Upper lobe of left lung (tissue), 6 donors: ENCODE results near the gene PIP4K2B. TPM values are rescaled to one million over a fixed set of nuclear protein-coding genes. Genes with fewer than 3 reads are reported as not detected.
A peak's percentile ranks its signal among the peaks of the same experiment; 100 is the strongest.

ENCODE experiments used
- ATAC-seq, 2 donors: fragments of 200-7000 bp; cut with Tn5 transposase; one replicate each; pipeline ENCODE4 v1.9.1; 2022; ENCODE audit warnings: mild to moderate bottlenecking in 2 of 2, moderate library complexity in 2 of 2; ENCODE audit not compliant: low FRiP score in 2 of 2
- DNase-seq, 2 donors: peaks; one replicate each; pipeline ENCODE4 v3.0.0-alpha.2; 2019 to 2020
- H3K27ac ChIP-seq, 4 donors: fragments of 200-600 bp; sonication (generic); one replicate each; pipeline ENCODE4 v1.5.1; 2016 to 2019
- H3K27me3 ChIP-seq, 4 donors: fragments of 200-600 bp; sonication (generic); one replicate each; pipeline ENCODE4 v1.5.1; 2017 to 2019
- H3K36me3 ChIP-seq, 4 donors: fragments of 200-600 bp; sonication (generic); one replicate each; pipeline ENCODE4 v1.5.1; 2016 to 2019
- H3K4me1 ChIP-seq, 4 donors: fragments of 200-600 bp; sonication (generic); one replicate each; pipeline ENCODE4 v1.5.1; 2018 to 2019
- H3K4me3 ChIP-seq, 4 donors: fragments of 200-600 bp; sonication (generic); one replicate each; pipeline ENCODE4 v1.5.1; 2017 to 2019; ENCODE audit warnings: mild to moderate bottlenecking in 2 of 4, moderate library complexity in 1 of 4
- H3K9me3 ChIP-seq, 4 donors: fragments of 200-600 bp; sonication (generic); one replicate each; pipeline ENCODE4 v1.5.1; 2018 to 2019
- CTCF ChIP-seq, 6 experiments: fragments of 450-650 bp in 4 of 6; fragments of 200-600 bp in 2 of 6; sonication (generic) in 2 of 6; IDR thresholded peaks; one replicate each; pipeline ENCODE4 v1.5.1; 2016 to 2019; ENCODE audit warnings: antibody characterized with exemption in 6 of 6
- EP300 ChIP-seq, 4 donors: sonication (generic); formaldehyde crosslinking; IDR thresholded peaks; one replicate each; pipeline ENCODE4 v1.5.1; 2017; ENCODE audit warnings: antibody characterized with exemption in 4 of 4, control low read depth in 2 of 4
- POLR2A ChIP-seq, 4 donors: fragments of 450-650 bp; IDR thresholded peaks; one replicate each; pipeline ENCODE4 v1.5.1; 2016 to 2017; ENCODE audit warnings: antibody characterized with exemption in 4 of 4, mild to moderate bottlenecking in 2 of 4
- POLR2AphosphoS5 ChIP-seq, 2 donors: sonication (generic); formaldehyde crosslinking; IDR thresholded peaks; one replicate each; pipeline ENCODE4 v1.5.1; 2017; ENCODE audit warnings: antibody characterized with exemption in 2 of 2
- WGBS, 2 donors: methylation state at CpG; one replicate each; pipeline ENCODE4 v1.1.5; 2017 to 2018; 5-methylcytosine and 5-hydroxymethylcytosine counted together
- total RNA-seq, 6 donors: library from RNA; depleted of rRNA in 4 of 6; stranded (reverse); fragments of >200 nt in 4 of 6; gene quantifications; one replicate each; pipeline versions ENCODE4 v1.1.0 to v1.2.1, GENCODE V29; 2016 to 2021
- donor health status: DM: no; HTN: no; CAD: no; lungs with moderate emphysema.
- donor health status: DM: no; HTN: yes; CAD: no; lungs with severe emphysema.

PIP4K2B gene
- total RNA-seq, 6 donors from 2014 or later: 36.3 to 67.1 (median 38.8) TPM

GRCh38 chr17:38750044-38750311, 49.4 kb downstream of the PIP4K2B start:
- H3K9me3 ChIP-seq: no peaks in the 10 kb centered on the region
- peak overlapping the region; percentile 89 to 95 (median 92) for H3K27ac ChIP-seq
- H3K4me3 ChIP-seq: peak overlapping the region; percentile 46 to 86 (median 84)
- ATAC-seq: no peak
- WGBS, 2 donors: 8 to 11% methylated on average over 6 to 12 of the region's 12 CpGs
- TF ChIP-seq CTCF (IDR thresholded peaks at IDR 0.05): no peak
- TF ChIP-seq POLR2A (IDR thresholded peaks at IDR 0.05): no peak
- TF ChIP-seq POLR2AphosphoS5 (IDR thresholded peaks at IDR 0.05): no peak
- TF ChIP-seq EP300 (IDR thresholded peaks at IDR 0.05): no peak
- peaks cover 0 to 14% (median 2%) of the 10 kb centered on the region in 4 donors for H3K27me3 ChIP-seq
- peaks cover 0 to 7% (median 1%) of the 10 kb centered on the region in 4 donors for H3K36me3 ChIP-seq
- DNase-seq: no peak
- H3K4me1 ChIP-seq: peaks cover 61 to 83% (median 76%) of the 10 kb centered on the region in 4 donors

DNA sequence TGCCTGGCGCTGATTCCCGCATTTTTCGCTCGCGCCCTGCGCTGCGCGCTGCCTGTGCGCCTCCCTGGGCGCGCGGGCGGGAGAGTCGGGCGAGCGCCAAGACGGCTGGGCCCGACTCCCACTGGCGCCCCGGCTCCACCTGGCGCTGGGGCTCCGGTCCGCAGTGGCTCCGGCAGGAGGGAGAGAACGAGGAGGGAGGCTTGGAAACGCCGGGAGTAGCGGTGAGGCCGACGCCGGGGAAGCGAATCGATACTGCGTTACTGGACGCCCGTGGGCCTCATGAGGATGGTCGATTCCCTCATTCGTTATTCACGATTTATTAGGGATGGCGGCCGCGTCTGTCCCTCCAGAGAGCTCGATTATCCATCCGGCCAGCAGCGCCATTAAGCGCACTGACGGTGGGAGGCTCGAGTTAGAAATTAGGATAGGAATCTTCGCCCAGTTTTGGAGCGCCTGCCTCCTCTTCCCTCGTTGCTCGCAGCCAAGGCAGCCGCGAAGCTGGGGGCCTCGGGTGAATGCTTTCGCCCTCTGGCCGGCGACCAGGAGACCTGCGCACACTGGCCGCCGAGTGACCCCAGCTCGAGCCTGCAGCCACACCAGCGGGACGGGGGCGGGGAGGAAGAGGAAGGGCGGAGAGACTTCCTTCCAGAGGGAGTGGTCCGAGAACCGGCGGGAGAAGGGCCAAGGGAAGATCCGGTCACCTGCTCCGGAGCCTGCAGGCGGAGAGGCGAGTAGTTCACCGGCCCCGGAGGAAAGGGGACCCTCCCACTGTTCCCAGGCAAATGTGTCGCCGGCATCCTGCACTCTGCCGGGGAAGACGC, 49.9 kb downstream of the PIP4K2B start:
- H3K36me3 ChIP-seq: peaks cover 0 to 2% (median 0%) of the 10 kb centered on the region in 4 donors
- DNase-seq: peak; percentile 91 to 93
- WGBS, 2 donors: 0 to 2% methylated on average over 2 to 47 of the region's 79 CpGs
- peaks cover 58 to 82% (median 78%) of the 10 kb centered on the region in 4 donors for H3K4me1 ChIP-seq
- H3K4me3 ChIP-seq: peak overlapping the region; percentile 46 to 86 (median 84)
- no peaks in the 10 kb centered on the region for H3K9me3 ChIP-seq
- TF ChIP-seq EP300 (IDR thresholded peaks at IDR 0.05) (peak in 2 of 4 donors; percentile 73 to 83), POLR2AphosphoS5 (IDR thresholded peaks at IDR 0.05) (peak; percentile 82 to 92), POLR2A (IDR thresholded peaks at IDR 0.05) (peak in 3 of 4 donors; percentile 27 to 77 (median 57)), CTCF (IDR thresholded peaks at IDR 0.05) (peak in 3 of 6 experiments; percentile 4 to 8 (median 5))
- peak; percentile 38 to 51 for ATAC-seq
- H3K27ac ChIP-seq: peak overlapping the region; percentile 89 to 95 (median 92)
- peaks cover 0 to 14% (median 2%) of the 10 kb centered on the region in 4 donors for H3K27me3 ChIP-seq

DNA sequence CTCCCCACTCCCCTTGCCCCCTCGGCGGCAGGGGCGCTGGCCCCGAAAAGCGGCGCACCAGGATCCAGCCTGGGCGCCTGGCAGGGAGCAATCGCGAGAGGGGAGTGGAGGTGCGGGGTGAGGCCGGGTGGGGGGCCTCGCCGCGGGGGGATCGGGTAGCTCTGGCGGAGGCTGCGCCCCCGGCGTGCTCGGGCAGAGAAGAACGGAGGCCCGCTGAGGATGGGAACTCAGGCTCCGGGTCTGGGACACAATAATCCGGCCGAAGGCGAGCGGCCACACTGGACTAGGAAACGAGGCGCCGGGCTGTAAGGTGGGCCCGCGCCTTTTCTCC, 50.5 kb downstream of the PIP4K2B start:
- Histone ChIP-seq H3K27me3 (peaks cover 0 to 14% (median 2%) of the 10 kb centered on the region in 4 donors), H3K27ac (peak overlapping the region; percentile 89 to 95 (median 92)), H3K4me3 (peak overlapping the region; percentile 46 to 86 (median 84)), H3K4me1 (peaks cover 58 to 82% (median 80%) of the 10 kb centered on the region in 4 donors), H3K36me3 (no peaks in the 10 kb centered on the region), H3K9me3 (no peaks in the 10 kb centered on the region)
- ATAC-seq (no peak), DNase-seq (peak in 1 of 2 donors; percentile 89)
- WGBS, 2 donors: 0% methylated on average over 9 to 29 of the region's 32 CpGs
- TF ChIP-seq CTCF (IDR thresholded peaks at IDR 0.05) (no peak), POLR2A (IDR thresholded peaks at IDR 0.05) (no peak), POLR2AphosphoS5 (IDR thresholded peaks at IDR 0.05) (no peak), EP300 (IDR thresholded peaks at IDR 0.05) (no peak)

DNA sequence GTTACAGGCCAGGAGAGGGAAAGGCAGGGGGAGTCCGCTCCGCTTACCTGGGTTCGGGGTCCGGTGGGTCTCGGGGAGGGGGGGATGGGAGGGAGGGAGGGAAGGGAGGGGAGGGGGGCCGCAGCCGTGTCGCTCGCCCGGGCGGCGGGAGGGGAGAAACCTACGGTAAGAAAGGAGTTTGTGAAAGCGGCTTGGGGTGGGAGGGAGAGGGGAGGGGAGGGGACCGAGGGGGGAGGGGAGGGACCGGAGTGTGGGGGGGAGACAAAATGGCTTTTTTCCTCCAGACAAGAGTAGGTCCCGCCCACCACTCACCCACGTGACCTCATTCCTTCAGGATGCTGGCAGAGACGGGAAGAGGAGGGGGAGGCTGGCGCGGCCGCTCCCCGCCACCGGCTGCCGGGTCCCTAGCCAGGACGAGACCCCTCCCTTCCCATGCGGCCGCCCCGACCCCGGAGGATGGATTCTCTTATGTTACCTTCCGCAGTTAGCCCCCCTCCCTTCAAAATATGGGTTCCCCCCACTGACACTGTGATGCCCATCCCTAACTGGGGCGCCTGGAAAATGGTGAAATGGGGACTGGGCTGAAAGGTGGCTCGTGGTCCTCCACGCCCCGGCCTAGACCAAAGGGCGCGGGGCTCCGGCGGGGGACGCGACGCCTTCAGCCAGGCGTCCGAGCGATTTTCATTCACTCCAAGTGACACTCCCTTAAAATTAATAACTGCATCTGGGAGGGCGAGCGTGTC, 51.0 kb downstream of the PIP4K2B start, which contains the start of gene PCGF2:
Gene PCGF2, minus strand, starts transcription at position 188 of the 743 bp plus-strand sequence. CDS start 7,934 bp downstream, outside the sequence.
- Histone ChIP-seq H3K4me3 (peak within 1 kb of the TSS; percentile 84 to 97 (median 86)), H3K27me3 (peaks cover 0 to 14% (median 2%) of the 10 kb centered on the region in 4 donors), H3K36me3 (no peaks in the 10 kb centered on the region), H3K9me3 (no peaks in the 10 kb centered on the region), H3K27ac (peak within 1 kb of the TSS; percentile 89 to 95 (median 92)), H3K4me1 (peaks cover 58 to 82% (median 80%) of the 10 kb centered on the region in 4 donors)
- peak; percentile 12 to 59 for ATAC-seq
- peak in 2 of 4 donors; percentile 24 to 36 for TF ChIP-seq POLR2A (IDR thresholded peaks at IDR 0.05)
- TF ChIP-seq EP300 (IDR thresholded peaks at IDR 0.05): no peak
- peak; percentile 46 to 62 for TF ChIP-seq POLR2AphosphoS5 (IDR thresholded peaks at IDR 0.05)
- DNase-seq: peak; percentile 88 to 91
- 1% methylated on average over 15 to 33 of the region's 47 CpGs for WGBS, 2 donors
